Measurements from ENCODE around the gene BLVRB. TPM values are rescaled to one million over a fixed set of nuclear protein-coding genes. Genes with fewer than 3 reads are reported as not detected.

The BLVRB gene
- total RNA-seq, 3 donors from 2014 or later (not counting 1 experiment from before 2014, with no cell fraction given) = 16.8 to 25.2 (median 18.3) TPM

GRCh38 chr19:40510526-40511115 is 45.1 kb upstream of the BLVRB start:
- Histone ChIP-seq H3K27ac (ENCODE audit: low read length) (no peak overlapping the region), H3K4me3 (ENCODE audit: low read length) (no peak overlapping the region), H3K27me3 (ENCODE audit: control insufficient read depth, insufficient read depth, low read length) (peaks cover 9% of the 10 kb centered on the region), H3K9me3 (ENCODE audit: control insufficient read depth, insufficient read depth, low read length) (no peaks in the 10 kb centered on the region), H3K36me3 (ENCODE audit: control insufficient read depth, insufficient read depth, low read length) (no peaks in the 10 kb centered on the region), H3K4me1 (ENCODE audit: control insufficient read depth, insufficient read depth, low read length) (no peaks in the 10 kb centered on the region)
- H3K4me3 Mint-ChIP-seq = no peak overlapping the region
- intact Hi-C loops (cut with micrococcal nuclease) = no loop called here
- no peaks in the 10 kb centered on the region for H3K36me3 Mint-ChIP-seq
- DNase-seq = no peak
- no peaks in the 10 kb centered on the region for H3K9me3 Mint-ChIP-seq
- no peaks in the 10 kb centered on the region for H3K4me1 Mint-ChIP-seq
- H3K27ac Mint-ChIP-seq = no peak overlapping the region
- ATAC-seq = no peak
- TF ChIP-seq, protein P1, sequence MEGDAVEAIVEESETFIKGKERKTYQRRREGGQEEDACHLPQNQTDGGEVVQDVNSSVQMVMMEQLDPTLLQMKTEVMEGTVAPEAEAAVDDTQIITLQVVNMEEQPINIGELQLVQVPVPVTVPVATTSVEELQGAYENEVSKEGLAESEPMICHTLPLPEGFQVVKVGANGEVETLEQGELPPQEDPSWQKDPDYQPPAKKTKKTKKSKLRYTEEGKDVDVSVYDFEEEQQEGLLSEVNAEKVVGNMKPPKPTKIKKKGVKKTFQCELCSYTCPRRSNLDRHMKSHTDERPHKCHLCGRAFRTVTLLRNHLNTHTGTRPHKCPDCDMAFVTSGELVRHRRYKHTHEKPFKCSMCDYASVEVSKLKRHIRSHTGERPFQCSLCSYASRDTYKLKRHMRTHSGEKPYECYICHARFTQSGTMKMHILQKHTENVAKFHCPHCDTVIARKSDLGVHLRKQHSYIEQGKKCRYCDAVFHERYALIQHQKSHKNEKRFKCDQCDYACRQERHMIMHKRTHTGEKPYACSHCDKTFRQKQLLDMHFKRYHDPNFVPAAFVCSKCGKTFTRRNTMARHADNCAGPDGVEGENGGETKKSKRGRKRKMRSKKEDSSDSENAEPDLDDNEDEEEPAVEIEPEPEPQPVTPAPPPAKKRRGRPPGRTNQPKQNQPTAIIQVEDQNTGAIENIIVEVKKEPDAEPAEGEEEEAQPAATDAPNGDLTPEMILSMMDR (IDR thresholded peaks at IDR 0.05) = no peak
- WGBS (ENCODE audit: insufficient coverage) = 85% methylated on average over 7 of the region's 7 CpGs
- peaks cover 30 to 40% of the 10 kb centered on the region in 2 donors for H3K27me3 Mint-ChIP-seq (ENCODE audit: low read depth in 2 of 2)

- WGBS (ENCODE audit: insufficient coverage) = 25% methylated on average over 4 of the region's 8 CpGs
- TF ChIP-seq, protein P1 (IDR thresholded peaks at IDR 0.05) = no peak
- no peaks in the 10 kb centered on the region for H3K9me3 Mint-ChIP-seq
These were observed 43.3 kb upstream of the BLVRB start for GRCh38 chr19:40508739-40509260.

GRCh38 chr19:40507892-40508291 is 42.3 kb upstream of the BLVRB start:
- Mint-ChIP-seq H3K4me3 (no peak overlapping the region), H3K9me3 (no peaks in the 10 kb centered on the region), H3K4me1 (no peaks in the 10 kb centered on the region), H3K27me3 (ENCODE audit: low read depth in 2 of 2) (peaks cover 16 to 40% of the 10 kb centered on the region in 2 donors), H3K27ac (no peak overlapping the region), H3K36me3 (no peaks in the 10 kb centered on the region)
- no peak for DNase-seq
- no peaks in the 10 kb centered on the region for H3K36me3 ChIP-seq (ENCODE audit: control insufficient read depth, insufficient read depth, low read length)
- no peaks in the 10 kb centered on the region for H3K4me1 ChIP-seq (ENCODE audit: control insufficient read depth, insufficient read depth, low read length)
- WGBS (ENCODE audit: insufficient coverage) = 56% methylated on average over 2 of the region's 2 CpGs
- TF ChIP-seq, protein P1 (IDR thresholded peaks at IDR 0.05) = no peak
- H3K27me3 ChIP-seq (ENCODE audit: control insufficient read depth, insufficient read depth, low read length) = peaks cover 6% of the 10 kb centered on the region
- intact Hi-C loops (cut with micrococcal nuclease) = no loop called here
- no peak overlapping the region for H3K4me3 ChIP-seq (ENCODE audit: low read length)
- no peak overlapping the region for H3K27ac ChIP-seq (ENCODE audit: low read length)
- ATAC-seq = no peak
- no peaks in the 10 kb centered on the region for H3K9me3 ChIP-seq (ENCODE audit: control insufficient read depth, insufficient read depth, low read length)

More at GRCh38 chr19:40508739-40509260, 43.3 kb upstream of the BLVRB start:
- no peak for ATAC-seq
- no peak for DNase-seq
- Histone ChIP-seq H3K9me3 (ENCODE audit: control insufficient read depth, insufficient read depth, low read length) (no peaks in the 10 kb centered on the region), H3K36me3 (ENCODE audit: control insufficient read depth, insufficient read depth, low read length) (no peaks in the 10 kb centered on the region), H3K4me1 (ENCODE audit: control insufficient read depth, insufficient read depth, low read length) (no peaks in the 10 kb centered on the region), H3K4me3 (ENCODE audit: low read length) (no peak overlapping the region), H3K27me3 (ENCODE audit: control insufficient read depth, insufficient read depth, low read length) (peaks cover 6% of the 10 kb centered on the region), H3K27ac (ENCODE audit: low read length) (no peak overlapping the region)
- no peak overlapping the region for H3K27ac Mint-ChIP-seq
- no peaks in the 10 kb centered on the region for H3K4me1 Mint-ChIP-seq
- H3K36me3 Mint-ChIP-seq = no peaks in the 10 kb centered on the region
- no peak overlapping the region for H3K4me3 Mint-ChIP-seq
- peaks cover 19 to 39% of the 10 kb centered on the region in 2 donors for H3K27me3 Mint-ChIP-seq (ENCODE audit: low read depth in 2 of 2)
- intact Hi-C loops (cut with micrococcal nuclease) = no loop called here

GRCh38 chr19:40506099-40506498 is 40.6 kb upstream of the BLVRB start:
- WGBS (ENCODE audit: insufficient coverage) = 82% methylated on average over 9 of the region's 9 CpGs

More at GRCh38 chr19:40506099-40506498, 40.6 kb upstream of the BLVRB start:
- intact Hi-C loops (cut with micrococcal nuclease) = no loop called here
- no peak overlapping the region for H3K4me3 ChIP-seq (ENCODE audit: low read length)
- Mint-ChIP-seq H3K36me3 (no peaks in the 10 kb centered on the region), H3K4me3 (no peak overlapping the region), H3K27ac (no peak overlapping the region), H3K4me1 (no peaks in the 10 kb centered on the region), H3K9me3 (no peaks in the 10 kb centered on the region), H3K27me3 (ENCODE audit: low read depth in 2 of 2) (peaks cover 3 to 29% of the 10 kb centered on the region in 2 donors)
- TF ChIP-seq, protein P1 (IDR thresholded peaks at IDR 0.05) = no peak
- DNase-seq (no peak), ATAC-seq (no peak)
- no peak overlapping the region for H3K27ac ChIP-seq (ENCODE audit: low read length)
- H3K9me3 ChIP-seq (ENCODE audit: control insufficient read depth, insufficient read depth, low read length) = no peaks in the 10 kb centered on the region
- H3K36me3 ChIP-seq (ENCODE audit: control insufficient read depth, insufficient read depth, low read length) = no peaks in the 10 kb centered on the region
- no peaks in the 10 kb centered on the region for H3K27me3 ChIP-seq (ENCODE audit: control insufficient read depth, insufficient read depth, low read length)
- H3K4me1 ChIP-seq (ENCODE audit: control insufficient read depth, insufficient read depth, low read length) = no peaks in the 10 kb centered on the region
